Measurements from ENCODE around the gene DHX35. TPM values are rescaled to one million over a fixed set of nuclear protein-coding genes. Genes with fewer than 3 reads are reported as not detected.

DHX35 gene
- total RNA-seq (ENCODE audit: low replicate concordance), result 7.1 and 14.0 TPM in 2 replicates
- long read RNA-seq, partial matches to known transcripts, result 6 of 20 reads
- long read RNA-seq, other reads (novel, unspliced or antisense), result 7 of 20 reads

- peak within 1 kb of the TSS; percentile 97 for H3K27ac Mint-ChIP-seq
- DNase-seq (ENCODE audit: extremely low spot score, unreplicated experiment), result peak; percentile 99
- no peak for TF ChIP-seq CTCF (conservative IDR thresholded peaks at IDR 0.05)
- H3K36me3 Mint-ChIP-seq, result no peaks in the 10 kb centered on the region
- no peaks in the 10 kb centered on the region for H3K27me3 Mint-ChIP-seq
- H3K4me3 Mint-ChIP-seq, result peak within 1 kb of the TSS; percentile 96
- peaks cover 33% of the 10 kb centered on the region for H3K4me1 Mint-ChIP-seq (ENCODE audit: unreplicated experiment)
- no peaks in the 10 kb centered on the region for H3K9me3 Mint-ChIP-seq
Measured at GRCh38 chr20:38962044-38962927, at the start of gene DHX35. TSS of gene DHX35 (plus strand) at chr20:38962344. CDS start at chr20:38962368, 24 bp downstream.

GRCh38 chr20:38915355-38915754 is 46.8 kb upstream of the DHX35 start:
- H3K27me3 Mint-ChIP-seq, result peaks cover 17% of the 10 kb centered on the region
- H3K4me3 Mint-ChIP-seq, result no peak overlapping the region
- no peaks in the 10 kb centered on the region for H3K36me3 Mint-ChIP-seq
- no peak overlapping the region for H3K27ac Mint-ChIP-seq
- TF ChIP-seq CTCF (conservative IDR thresholded peaks at IDR 0.05), result no peak
- no peak for DNase-seq (ENCODE audit: extremely low spot score, unreplicated experiment)
- no peaks in the 10 kb centered on the region for H3K9me3 Mint-ChIP-seq
- no peaks in the 10 kb centered on the region for H3K4me1 Mint-ChIP-seq (ENCODE audit: unreplicated experiment)

- Mint-ChIP-seq H3K4me1 (ENCODE audit: unreplicated experiment) (no peaks in the 10 kb centered on the region), H3K27me3 (peaks cover 32% of the 10 kb centered on the region), H3K27ac (no peak overlapping the region), H3K36me3 (no peaks in the 10 kb centered on the region), H3K9me3 (no peaks in the 10 kb centered on the region), H3K4me3 (no peak overlapping the region)
- DNase-seq (ENCODE audit: extremely low spot score, unreplicated experiment), result no peak
- no peak for TF ChIP-seq CTCF (conservative IDR thresholded peaks at IDR 0.05)
Measured at GRCh38 chr20:38917657-38918056, 44.5 kb upstream of the DHX35 start.

- no peak for DNase-seq (ENCODE audit: extremely low spot score, unreplicated experiment)
- no peaks in the 10 kb centered on the region for H3K9me3 Mint-ChIP-seq
- H3K27me3 Mint-ChIP-seq, result peaks cover 32% of the 10 kb centered on the region
Measured at GRCh38 chr20:38918172-38918571, 44.0 kb upstream of the DHX35 start.

GRCh38 chr20:38919683-38920082 is 42.5 kb upstream of the DHX35 start:
- H3K36me3 Mint-ChIP-seq, result no peaks in the 10 kb centered on the region
- H3K9me3 Mint-ChIP-seq, result no peaks in the 10 kb centered on the region
- no peaks in the 10 kb centered on the region for H3K4me1 Mint-ChIP-seq (ENCODE audit: unreplicated experiment)
- DNase-seq (ENCODE audit: extremely low spot score, unreplicated experiment), result no peak
- H3K27me3 Mint-ChIP-seq, result peaks cover 29% of the 10 kb centered on the region
- H3K27ac Mint-ChIP-seq, result no peak overlapping the region
- TF ChIP-seq CTCF (conservative IDR thresholded peaks at IDR 0.05), result no peak
- H3K4me3 Mint-ChIP-seq, result no peak overlapping the region

More at GRCh38 chr20:38918172-38918571, 44.0 kb upstream of the DHX35 start:
- H3K27ac Mint-ChIP-seq, result no peak overlapping the region
- no peak overlapping the region for H3K4me3 Mint-ChIP-seq
- no peaks in the 10 kb centered on the region for H3K4me1 Mint-ChIP-seq (ENCODE audit: unreplicated experiment)
- no peak for TF ChIP-seq CTCF (conservative IDR thresholded peaks at IDR 0.05)
- H3K36me3 Mint-ChIP-seq, result no peaks in the 10 kb centered on the region

All from type B pancreatic cell (in vitro differentiated cells).